ENCODE data around the gene TNC. TPM values are rescaled to one million over a fixed set of nuclear protein-coding genes. Genes with fewer than 3 reads are reported as not detected.

Gene TNC
- polyA plus RNA-seq, 1 of the 3 experiments (the other 2 are of a cell fraction) = 805 TPM

GRCh38 chr9:115069302-115069701 is 48.7 kb downstream of the TNC start:
- Histone ChIP-seq H4K20me1 (ENCODE audit: insufficient read depth) (no peaks in the 10 kb centered on the region), H3K4me2 (no peak overlapping the region), H3K9me2 (no peaks in the 10 kb centered on the region), H3F3A (replicated peaks; ENCODE audit: insufficient read depth) (peaks cover 46% of the 10 kb centered on the region), H2AFZ (ENCODE audit: low read depth) (no peak overlapping the region), H3K27me3 (ENCODE audit: insufficient read depth) (no peaks in the 10 kb centered on the region), H3K9ac (no peak overlapping the region), H3K27ac (ENCODE audit: low read depth in 2 of 2, low read length in 1 of 2) (no peak overlapping the region; a peak in 2 of 4 replicates), H3K36me3 (replicated peaks in 1 of 2; ENCODE audit: control insufficient read depth in 1 of 2, insufficient read depth in 2 of 2, low read length in 1 of 2) (peaks cover 76 to 93% of the 10 kb centered on the region in 2 experiments), H3K4me3 (ENCODE audit: low read depth in 2 of 2, low read length in 1 of 2) (no peak overlapping the region), H3K9me3 (no peaks in the 10 kb centered on the region), H3K4me1 (ENCODE audit: control insufficient read depth in 1 of 2, insufficient read depth in 2 of 2, low read depth in 1 of 2, low read length in 1 of 2) (peaks cover 0 to 8% of the 10 kb centered on the region in 2 experiments; a peak in 3 of 4 replicates), H3K79me2 (ENCODE audit: insufficient read depth) (peaks cover 10% of the 10 kb centered on the region)
- no peak for DNase-seq
- 91% methylated on average over 2 of the region's 2 CpGs for WGBS (ENCODE audit: low lambda C conversion rate)
- POLR2A ChIA-PET = no interaction called here
- TF ChIP-seq GATA2 (CRISPR knock-in tag; IDR thresholded peaks at IDR 0.05) (no peak), GABPA (IDR thresholded peaks at IDR 0.05; ENCODE audit: low read depth) (no peak), CTCF (IDR thresholded peaks at IDR 0.05) (no peak), IRF3 (IDR thresholded peaks at IDR 0.05; ENCODE audit: low read depth, low read length) (no peak), JUND (IDR thresholded peaks at IDR 0.05) (no peak), TEAD4 (IDR thresholded peaks at IDR 0.05; ENCODE audit: borderline replicate concordance, insufficient read depth) (no peak), RFX5 (IDR thresholded peaks at IDR 0.05; ENCODE audit: low read length) (no peak), MXI1 (IDR thresholded peaks at IDR 0.05; ENCODE audit: low read depth, low read length) (no peak), FOXJ3 (CRISPR knock-in tag; IDR thresholded peaks at IDR 0.05) (no peak), NFIC (IDR thresholded peaks at IDR 0.05; ENCODE audit: borderline replicate concordance) (no peak), ZBTB33 (IDR thresholded peaks at IDR 0.05; ENCODE audit: borderline replicate concordance, low read depth) (no peak), MAX (IDR thresholded peaks at IDR 0.05; ENCODE audit: low read depth) (no peak)
- CTCF ChIA-PET = no interaction called here

- Histone ChIP-seq H4K20me1 (ENCODE audit: insufficient read depth) (no peaks in the 10 kb centered on the region), H3K27me3 (ENCODE audit: insufficient read depth) (no peaks in the 10 kb centered on the region), H3K9ac (no peak overlapping the region), H3K4me2 (no peak overlapping the region), H3K9me2 (no peaks in the 10 kb centered on the region), H3K36me3 (replicated peaks in 1 of 2; ENCODE audit: control insufficient read depth in 1 of 2, insufficient read depth in 2 of 2, low read length in 1 of 2) (peaks cover 74 to 89% of the 10 kb centered on the region in 2 experiments), H3K79me2 (ENCODE audit: insufficient read depth) (peaks cover 4% of the 10 kb centered on the region), H3F3A (replicated peaks; ENCODE audit: insufficient read depth) (peaks cover 38% of the 10 kb centered on the region), H3K4me1 (ENCODE audit: control insufficient read depth in 1 of 2, insufficient read depth in 2 of 2, low read depth in 1 of 2, low read length in 1 of 2) (peaks cover 0 to 14% of the 10 kb centered on the region in 2 experiments), H2AFZ (ENCODE audit: low read depth) (no peak overlapping the region), H3K4me3 (ENCODE audit: low read depth in 2 of 2, low read length in 1 of 2) (no peak overlapping the region), H3K9me3 (no peaks in the 10 kb centered on the region), H3K27ac (ENCODE audit: low read depth in 2 of 2, low read length in 1 of 2) (no peak overlapping the region)
- ChIA-PET POLR2A (no interaction called here), CTCF (interaction anchor here (0.9 kb wide), 1 partner anchor 9 kb away, joined by 4 read pairs; no protein-coding TSS in a partner anchor)
- no peak for DNase-seq
- TF ChIP-seq REST (IDR thresholded peaks at IDR 0.05; ENCODE audit: low read depth, low read length) = no peak
- TF ChIP-seq MXI1 (IDR thresholded peaks at IDR 0.05; ENCODE audit: low read depth, low read length) = no peak
- TF ChIP-seq CTCF (IDR thresholded peaks at IDR 0.05) = no peak
- no peak for TF ChIP-seq YY1 (IDR thresholded peaks at IDR 0.05; ENCODE audit: low read depth)
- no peak for TF ChIP-seq TAF1 (IDR thresholded peaks at IDR 0.05; ENCODE audit: borderline replicate concordance, low read depth, low read length)
- no peak for TF ChIP-seq JUND (IDR thresholded peaks at IDR 0.05)
- no peak for TF ChIP-seq TCF12 (IDR thresholded peaks at IDR 0.05)
- TF ChIP-seq MEF2A (IDR thresholded peaks at IDR 0.05; ENCODE audit: borderline replicate concordance, low read depth) = no peak
Observed at GRCh38 chr9:115068031-115068430, 49.9 kb downstream of the TNC start.

Measured in SK-N-SH (cell line).